Psoas muscle (tissue), 8 donors: ENCODE data around the gene TTC19. TPM values are rescaled to one million over a fixed set of nuclear protein-coding genes. Genes with fewer than 3 reads are reported as not detected.
A peak's percentile ranks its signal among the peaks of the same experiment; 100 is the strongest.

Experiments
- ATAC-seq, 4 donors: fragments of 200-7000 bp; cut with Tn5 transposase; one replicate each; pipeline ENCODE4 v1.9.1; 2020; ENCODE audit warnings: moderate library complexity in 3 of 4, mild to moderate bottlenecking in 2 of 4
- DNase-seq, 2 donors: peaks; one replicate each; pipeline ENCODE4 v3.0.0-alpha.2; 2020
- H3K27ac ChIP-seq: fragments of 200-600 bp; one replicate; pipeline ENCODE4 v1.8.0; 2022
- H3K27me3 ChIP-seq, 3 donors: fragments of 200-600 bp in 1 of 3; one replicate each; pipeline versions ENCODE4 v1.6.1 to v1.8.0; 2013 to 2022; ENCODE audit warnings: low read length in 2 of 3, mild to moderate bottlenecking in 2 of 3, moderate library complexity in 1 of 3; ENCODE audit not compliant: insufficient read depth in 3 of 3
- H3K36me3 ChIP-seq, 2 donors: fragments of 200-600 bp in 1 of 2; one replicate each; pipeline versions ENCODE4 v1.6.1 to v1.8.0; 2013 to 2022; ENCODE audit warnings: low read depth in 1 of 2, mild to moderate bottlenecking in 1 of 2, moderate library complexity in 1 of 2; ENCODE audit not compliant: insufficient read depth in 1 of 2
- H3K4me1 ChIP-seq: fragments of 200-600 bp; one replicate; pipeline ENCODE4 v1.8.0; 2022
- H3K4me3 ChIP-seq: fragments of 200-600 bp; one replicate; pipeline ENCODE4 v1.8.0; 2022; ENCODE audit warnings: mild to moderate bottlenecking
- H3K9me3 ChIP-seq: fragments of 200-600 bp; one replicate; pipeline ENCODE4 v1.8.0; 2022
- WGBS, 3 donors: extraction: QIAGEN DNeasy Blood & Tissue Kit; methylation state at CpG; one replicate each; pipeline versions ENCODE4 v1.1.6 to v1.1.7; 2013; 5-methylcytosine and 5-hydroxymethylcytosine counted together
- intact Hi-C, 2 donors: fragments of 100-400 bp; cut with DNase I; formaldehyde crosslinking; loops; one replicate each; pipeline versions ENCODE4 v1.11.0 to v1.14.2; 2022
- long read RNA-seq, 2 donors: library from polyadenylated mRNA; unstranded; transcript quantifications; one replicate each; pipeline ENCODE4 v2.0.0, GENCODE V29; 2021
- polyA plus RNA-seq, 3 donors: library from polyadenylated mRNA; stranded (reverse); fragments of 200-250 nt; gene quantifications; one replicate each; pipeline ENCODE4 v1.2.3, GENCODE V29; 2013
- total RNA-seq, 4 donors: library from RNA; stranded (reverse); fragmentation: NEBNext Ultra II Directional in 2 of 4; extraction: Animal tissue kit (Norgen Biotek cat#: 25700) in 2 of 4; gene quantifications; one replicate each; pipeline versions ENCODE4 v1.2.1 to v1.2.4, GENCODE V29; 2021 to 2023
- TF ChIP-seq, protein P1 (sequence below): fragments of 200-600 bp; IDR thresholded peaks from one replicate; pipeline ENCODE4 v1.8.0; 2022; ENCODE audit warnings: antibody characterized with exemption
- donor health status: healthy with polysubstance abuse.
- donor health status: DM: no; HTN: no; CAD: no; lungs with moderate emphysema.
- donor health status: Bipolar disorder and iron deficiency.
- donor health status: healthy.
- donor health status: DM: yes; HTN: yes; CAD: no.
- donor health status: DM: no; HTN: no; CAD: no.
- donor health status: DM: no; HTN: no; CAD: no.
- donor health status: DM: yes; HTN: yes; CAD: no.

The TTC19 gene, protein sequence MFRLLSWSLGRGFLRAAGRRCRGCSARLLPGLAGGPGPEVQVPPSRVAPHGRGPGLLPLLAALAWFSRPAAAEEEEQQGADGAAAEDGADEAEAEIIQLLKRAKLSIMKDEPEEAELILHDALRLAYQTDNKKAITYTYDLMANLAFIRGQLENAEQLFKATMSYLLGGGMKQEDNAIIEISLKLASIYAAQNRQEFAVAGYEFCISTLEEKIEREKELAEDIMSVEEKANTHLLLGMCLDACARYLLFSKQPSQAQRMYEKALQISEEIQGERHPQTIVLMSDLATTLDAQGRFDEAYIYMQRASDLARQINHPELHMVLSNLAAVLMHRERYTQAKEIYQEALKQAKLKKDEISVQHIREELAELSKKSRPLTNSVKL
- 10 to 100 TPM; 16.5 to 31.5 (median 29.0) TPM for total RNA-seq
- 10 to 100 TPM; 17.6 to 34.2 (median 19.2) TPM for polyA plus RNA-seq
- long read RNA-seq, donor 1, transcript TTC19-201 (10 exons, 3,002 nt): major isoform, 28 of 36 reads
- long read RNA-seq, donor 1, partial matches to known transcripts: 3 of 36 reads
- long read RNA-seq, donor 1, other reads (novel, unspliced or antisense): 1 of 36 reads
- long read RNA-seq, donor 2, transcript TTC19-201 (10 exons, 3,002 nt): major isoform, 43 of 54 reads
- long read RNA-seq, donor 2, transcript TTC19-206 (10 exons, 2,591 nt): minor isoform, 5 of 54 reads
- long read RNA-seq, donor 2, partial matches to known transcripts: 4 of 54 reads
- long read RNA-seq, donor 2, other reads (novel, unspliced or antisense): 2 of 54 reads

DNA sequence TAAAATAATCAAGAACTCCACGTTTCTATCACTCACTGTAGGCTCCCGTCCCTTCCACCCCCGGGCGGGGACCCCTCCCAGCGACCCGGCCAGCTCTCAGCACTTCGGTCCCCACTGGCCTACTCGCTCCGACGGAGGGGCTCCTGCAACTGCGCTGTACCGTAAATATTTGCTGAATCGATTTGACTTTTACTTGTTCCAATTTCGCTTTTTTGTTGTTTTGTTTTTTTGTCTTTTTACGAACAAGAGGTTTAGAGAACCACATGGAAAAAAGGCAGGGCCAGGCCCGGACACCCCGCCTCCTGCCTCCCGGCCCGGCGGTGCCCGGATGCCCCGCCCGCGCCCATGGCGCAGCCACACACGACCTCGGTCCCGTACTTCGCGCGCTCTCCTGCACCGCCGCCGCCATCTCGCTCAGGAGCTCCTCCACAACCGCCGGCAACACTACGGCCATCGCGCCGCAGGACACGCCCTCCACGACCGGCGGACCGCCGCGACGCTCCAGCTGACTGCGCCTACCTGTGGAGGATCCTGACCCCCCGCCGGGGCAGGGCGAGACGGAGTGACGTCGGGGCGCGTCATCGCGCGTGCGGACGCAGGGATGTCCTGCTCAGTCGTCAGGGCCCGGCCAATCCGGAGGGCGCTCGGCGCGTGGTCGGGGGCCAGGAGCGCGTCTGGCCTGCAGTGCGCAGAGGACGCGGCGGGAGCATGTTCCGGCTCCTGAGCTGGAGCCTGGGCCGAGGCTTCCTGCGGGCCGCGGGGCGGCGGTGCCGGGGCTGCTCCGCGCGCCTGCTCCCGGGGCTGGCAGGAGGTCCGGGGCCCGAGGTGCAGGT, at the start of gene TTC19, which contains the start of gene ZSWIM7:
TTC19 (plus strand) TSS at position 684 of the 833 bp plus-strand sequence; CDS start at position 709, 25 bp downstream.
ZSWIM7 (minus strand) TSS at position 564 of the 833 bp plus-strand sequence; CDS start at position 454, 110 bp downstream.
- Histone ChIP-seq H3K4me3 (peak within 1 kb of the TSS; percentile 80), H3K27me3 (no peaks in the 10 kb centered on the region), H3K36me3 (peaks cover 16 to 61% of the 10 kb centered on the region in 2 donors), H3K4me1 (peaks cover 19% of the 10 kb centered on the region), H3K27ac (peak within 1 kb of the TSS; percentile 92), H3K9me3 (no peaks in the 10 kb centered on the region)
- intact Hi-C loops: loop anchor here in 1 of 2 donors (2.0 kb wide), 2 partner anchors 55 to 173 kb away; partner anchors contain the start of gene ADORA2B
- ATAC-seq (peak; percentile 97 to 99 (median 98)), DNase-seq (peak; percentile 98)
- TF ChIP-seq, protein P1, sequence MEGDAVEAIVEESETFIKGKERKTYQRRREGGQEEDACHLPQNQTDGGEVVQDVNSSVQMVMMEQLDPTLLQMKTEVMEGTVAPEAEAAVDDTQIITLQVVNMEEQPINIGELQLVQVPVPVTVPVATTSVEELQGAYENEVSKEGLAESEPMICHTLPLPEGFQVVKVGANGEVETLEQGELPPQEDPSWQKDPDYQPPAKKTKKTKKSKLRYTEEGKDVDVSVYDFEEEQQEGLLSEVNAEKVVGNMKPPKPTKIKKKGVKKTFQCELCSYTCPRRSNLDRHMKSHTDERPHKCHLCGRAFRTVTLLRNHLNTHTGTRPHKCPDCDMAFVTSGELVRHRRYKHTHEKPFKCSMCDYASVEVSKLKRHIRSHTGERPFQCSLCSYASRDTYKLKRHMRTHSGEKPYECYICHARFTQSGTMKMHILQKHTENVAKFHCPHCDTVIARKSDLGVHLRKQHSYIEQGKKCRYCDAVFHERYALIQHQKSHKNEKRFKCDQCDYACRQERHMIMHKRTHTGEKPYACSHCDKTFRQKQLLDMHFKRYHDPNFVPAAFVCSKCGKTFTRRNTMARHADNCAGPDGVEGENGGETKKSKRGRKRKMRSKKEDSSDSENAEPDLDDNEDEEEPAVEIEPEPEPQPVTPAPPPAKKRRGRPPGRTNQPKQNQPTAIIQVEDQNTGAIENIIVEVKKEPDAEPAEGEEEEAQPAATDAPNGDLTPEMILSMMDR: peak; percentile 16
- 0% methylated on average over 62 to 91 of the region's 91 CpGs for WGBS, 3 donors

DNA sequence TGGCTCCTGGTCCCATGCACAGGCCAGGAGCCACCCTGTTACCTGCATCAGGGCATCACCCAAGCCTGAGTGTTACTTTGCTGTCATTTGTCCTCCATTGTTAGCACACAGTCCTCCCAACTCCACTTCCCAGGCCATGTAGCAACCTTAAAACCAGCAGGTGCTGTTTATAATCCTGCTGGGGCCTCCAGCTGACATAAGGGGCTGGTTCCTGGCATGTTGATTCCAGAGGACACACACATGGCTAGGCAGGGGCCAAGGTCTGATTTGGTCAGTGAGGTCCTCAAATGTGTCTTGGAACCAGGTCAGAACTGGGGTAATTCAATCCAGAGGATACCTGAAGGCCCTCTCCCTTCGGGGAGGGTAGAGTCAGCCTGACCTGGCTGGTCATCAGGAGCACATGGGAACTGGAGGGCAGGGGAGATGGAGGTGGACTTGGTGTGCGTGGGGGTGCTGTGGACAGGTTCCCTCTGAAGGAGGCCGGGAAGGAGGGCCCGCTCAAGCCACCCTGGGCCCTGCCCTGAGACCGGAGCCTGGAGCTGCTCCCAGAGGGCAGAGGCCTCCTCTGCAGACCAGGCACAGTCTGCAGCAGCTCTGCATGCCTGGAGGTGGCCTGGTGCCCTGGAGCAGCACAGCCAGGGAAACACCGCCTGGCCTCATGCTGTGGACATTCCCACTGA, 48.1 kb upstream of the TTC19 start:
- ATAC-seq: no peak
- no peak for DNase-seq
- TF ChIP-seq, protein P1: no peak

DNA sequence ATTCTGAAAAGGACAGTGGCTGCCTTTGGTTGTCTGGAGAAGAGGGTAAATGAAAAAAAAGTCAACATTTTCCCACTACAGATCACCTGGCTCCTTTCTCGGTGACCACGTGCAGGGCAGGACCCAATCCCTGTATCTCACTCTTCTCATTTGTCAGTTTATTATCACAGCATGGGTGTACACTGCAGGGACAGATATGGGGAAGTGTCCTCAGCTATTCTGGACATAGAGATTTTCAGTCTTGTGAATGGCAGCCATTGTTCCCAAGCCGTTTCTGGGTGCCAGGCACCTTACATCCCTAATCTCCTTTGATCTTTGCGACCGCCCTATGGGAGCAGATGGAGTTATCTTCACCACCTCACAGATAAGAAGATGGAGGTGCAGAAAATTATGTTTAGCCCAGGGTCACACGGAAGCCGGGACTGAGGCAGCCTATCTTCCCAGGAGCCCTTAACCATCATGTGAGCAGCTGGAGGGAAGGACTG, 47.5 kb upstream of the TTC19 start:
- Histone ChIP-seq H3K4me1 (no peaks in the 10 kb centered on the region), H3K4me3 (no peak overlapping the region), H3K9me3 (no peaks in the 10 kb centered on the region), H3K27ac (no peak overlapping the region), H3K27me3 (no peaks in the 10 kb centered on the region), H3K36me3 (no peaks in the 10 kb centered on the region)
- intact Hi-C loops: no loop called here
- TF ChIP-seq, protein P1: no peak
- ATAC-seq: no peak
- 81 to 87% (median 85%) methylated on average over 7 of the region's 7 CpGs for WGBS, 3 donors
- DNase-seq: no peak

More for the DNA sequence above, 48.1 kb upstream of the TTC19 start:
- Histone ChIP-seq H3K4me3 (no peak overlapping the region), H3K36me3 (no peaks in the 10 kb centered on the region), H3K27me3 (no peaks in the 10 kb centered on the region), H3K4me1 (no peaks in the 10 kb centered on the region), H3K27ac (no peak overlapping the region), H3K9me3 (no peaks in the 10 kb centered on the region)
- WGBS, 3 donors: 88 to 91% (median 89%) methylated on average over 6 of the region's 6 CpGs
- intact Hi-C loops: no loop called here
